Measurements from ENCODE around the gene PNLDC1.

Gene PNLDC1, protein sequence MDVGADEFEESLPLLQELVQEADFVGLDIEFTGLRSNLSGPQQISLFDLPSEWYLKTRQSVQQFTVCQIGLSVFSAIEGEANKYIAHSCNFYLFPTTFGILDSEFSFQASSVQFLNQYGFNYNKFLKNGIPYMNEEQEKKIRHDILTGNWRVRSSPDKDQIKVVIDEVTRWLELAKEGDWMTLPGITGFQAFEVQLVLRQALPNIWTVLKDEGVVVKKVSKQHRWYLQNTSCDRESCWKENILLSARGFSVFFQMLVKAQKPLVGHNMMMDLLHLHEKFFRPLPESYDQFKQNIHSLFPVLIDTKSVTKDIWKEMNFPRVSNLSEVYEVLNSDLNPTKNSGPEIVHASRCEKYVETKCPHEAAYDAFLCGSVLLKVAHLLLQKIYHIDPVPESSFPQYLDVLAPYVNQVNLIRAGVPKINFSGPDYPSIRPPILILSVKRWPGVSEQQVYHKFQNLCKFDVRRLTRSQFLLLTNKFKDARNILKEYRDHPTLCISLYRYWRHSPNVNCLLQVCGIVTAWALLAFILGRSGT

GRCh38 chr6:159800141-159800865 is at the start of gene PNLDC1:
Gene PNLDC1, plus strand, starts transcription at chr6:159800276. Its CDS starts 32 bp downstream, at chr6:159800308.
- no peak for DNase-seq

DNA sequence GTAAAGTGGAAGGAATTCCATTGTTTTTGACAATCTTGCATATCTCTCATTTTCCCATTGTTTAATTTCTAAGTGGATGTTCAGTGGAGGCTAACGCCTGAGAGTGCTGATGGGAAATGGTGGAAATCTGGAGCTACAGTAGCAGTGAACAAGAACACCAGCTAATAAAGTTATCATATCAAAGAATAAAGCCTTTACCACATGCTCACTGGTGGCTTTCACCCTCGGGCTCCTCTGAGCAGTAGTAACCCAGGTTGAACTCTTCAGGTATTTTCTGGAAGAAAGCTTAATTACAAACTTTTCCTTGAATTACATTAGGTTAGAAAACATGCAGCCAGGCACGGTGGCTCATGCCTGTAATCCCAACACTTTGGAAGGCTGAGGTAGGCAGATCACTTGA is 48.6 kb upstream of the PNLDC1 start:
- no peak for DNase-seq

GRCh38 chr6:159753081-159753872 is 46.8 kb upstream of the PNLDC1 start:
- DNase-seq, result no peak

DNA sequence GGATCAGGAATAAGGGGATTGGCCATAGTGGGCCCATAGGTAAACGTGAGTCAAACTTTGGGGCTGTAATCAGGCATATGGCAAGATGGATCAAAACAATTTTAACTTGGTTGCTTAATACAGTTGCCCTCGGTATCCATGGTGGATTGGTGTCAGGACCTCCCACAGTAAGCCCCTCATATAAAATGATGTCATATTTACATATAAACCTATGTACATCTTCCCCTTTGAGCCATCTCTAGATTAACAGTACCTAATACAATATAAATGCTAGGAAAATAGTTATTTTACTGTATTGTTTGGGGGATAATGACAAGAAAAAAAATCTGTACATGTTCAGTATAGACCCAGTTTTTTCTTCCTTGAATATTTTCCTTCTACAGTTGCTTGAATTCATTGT is 45.7 kb upstream of the PNLDC1 start:
- no peak for DNase-seq

GRCh38 chr6:159754959-159755914 is 44.8 kb upstream of the PNLDC1 start:
- no peak for DNase-seq

- no peak for DNase-seq
Observed at GRCh38 chr6:159756508-159756907, 43.6 kb upstream of the PNLDC1 start.

- DNase-seq, result no peak
Observed at GRCh38 chr6:159758031-159759001, 41.8 kb upstream of the PNLDC1 start.

DNA sequence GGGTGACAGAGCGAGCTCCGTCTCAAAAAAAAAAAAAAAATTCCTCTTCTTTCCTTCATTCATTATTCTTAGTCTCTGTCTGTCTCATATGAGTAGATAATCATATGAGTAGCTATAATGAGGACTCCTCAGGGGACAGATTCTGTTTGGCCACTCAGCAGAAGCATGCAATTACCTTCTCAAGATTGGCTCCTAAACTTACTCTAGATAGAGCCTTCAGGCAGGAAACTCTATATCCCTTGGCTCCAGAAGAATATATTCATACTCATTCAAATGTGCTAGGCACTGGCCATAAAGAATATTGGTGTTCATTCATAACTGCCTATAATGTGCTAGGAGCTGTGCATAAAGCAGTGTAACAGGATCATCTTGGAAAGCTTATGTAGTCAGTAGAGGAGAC is 40.4 kb upstream of the PNLDC1 start:
- DNase-seq, result no peak

DNA sequence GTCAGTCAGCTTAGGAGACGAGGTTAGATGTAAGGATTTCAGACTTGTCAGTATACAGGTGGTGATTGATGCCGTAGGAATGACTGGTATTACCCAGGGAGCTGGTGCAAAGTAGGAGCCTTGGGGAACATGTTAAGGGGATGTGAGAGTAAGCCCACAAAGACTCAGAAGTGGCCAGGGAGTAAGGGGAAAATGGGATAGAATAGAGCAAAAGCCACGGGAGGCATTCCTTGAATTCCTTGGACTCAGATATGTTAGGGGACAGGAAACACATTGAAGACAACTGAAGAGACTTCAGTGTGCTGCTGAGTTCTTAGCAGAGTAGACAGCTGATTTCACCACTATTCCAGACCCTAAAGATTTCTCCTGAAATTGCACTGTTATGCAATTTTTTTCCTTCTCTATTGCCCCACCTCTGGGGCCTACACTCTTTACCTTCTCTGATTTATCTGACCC is 39.4 kb upstream of the PNLDC1 start:
- DNase-seq, result no peak

DNA sequence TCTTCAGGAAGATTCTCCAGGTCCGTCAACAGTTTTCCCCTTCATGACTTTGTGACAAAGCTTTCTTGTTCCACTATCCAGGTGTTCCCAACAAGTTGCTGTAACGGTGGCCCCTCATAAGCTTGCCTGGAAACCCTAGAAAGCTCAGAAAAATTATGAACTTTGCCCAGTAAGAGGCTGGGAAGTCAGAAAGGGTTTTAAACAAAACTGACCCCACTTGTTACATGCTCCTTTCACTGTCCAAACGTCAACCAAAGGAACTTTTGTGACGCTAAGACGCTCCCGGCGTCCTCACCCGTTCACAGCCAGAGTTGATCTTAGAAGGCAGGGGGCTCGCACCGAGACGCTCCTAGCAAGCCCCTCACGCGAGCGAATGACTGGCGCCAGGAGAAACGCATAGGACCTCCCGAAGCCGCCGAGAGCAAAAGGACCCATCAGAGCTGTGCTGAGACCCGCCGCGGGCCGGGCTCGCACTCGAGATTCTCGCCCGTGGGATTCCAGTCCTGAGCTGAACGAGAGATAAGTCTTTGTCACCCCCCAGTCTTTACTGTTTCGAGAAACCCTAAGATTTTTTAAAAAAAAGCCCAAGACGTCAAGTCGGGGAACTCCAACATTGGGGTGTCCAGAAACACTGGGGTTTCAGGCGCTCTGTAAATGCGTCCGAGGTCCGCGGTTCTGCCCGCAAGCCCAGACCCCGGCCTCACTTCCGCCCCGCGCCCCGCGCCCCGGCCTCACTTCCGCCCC is 38.8 kb upstream of the PNLDC1 start:
- DNase-seq, result no peak

- DNase-seq, result peak; percentile 89
Observed at GRCh38 chr6:159761873-159762680, 38.0 kb upstream of the PNLDC1 start, which contains the start of gene ACAT2. Gene ACAT2, plus strand, starts transcription at chr6:159762045. Its CDS starts 43 bp downstream, at chr6:159762088.

DNA sequence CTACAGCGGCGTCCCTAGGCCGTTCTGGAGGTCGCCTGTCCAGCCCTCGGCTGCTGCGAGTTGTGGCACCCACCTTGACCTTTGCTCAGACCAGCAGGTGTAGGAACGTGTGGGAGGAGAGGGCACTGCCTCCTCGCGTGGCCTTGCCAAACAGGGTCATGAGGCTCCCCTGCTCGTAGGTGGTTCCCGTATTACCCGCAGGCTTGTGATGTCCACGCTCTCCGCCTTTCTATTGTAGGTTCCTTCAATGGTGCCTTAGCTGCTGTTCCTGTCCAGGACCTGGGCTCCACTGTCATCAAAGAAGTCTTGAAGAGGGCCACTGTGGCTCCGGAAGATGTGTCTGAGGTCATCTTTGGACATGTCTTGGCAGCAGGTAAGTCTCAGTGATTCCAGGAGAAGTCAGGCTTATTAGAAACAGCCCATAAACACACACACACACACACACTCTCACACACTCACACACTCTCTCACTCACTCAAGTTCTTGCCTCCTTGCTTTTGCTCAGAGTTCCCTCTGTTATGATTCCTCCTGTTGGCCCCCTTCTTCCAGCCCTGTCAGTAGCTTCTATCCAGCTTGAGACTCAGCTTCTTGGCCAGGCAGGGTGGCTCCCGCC is 37.3 kb upstream of the PNLDC1 start:
- no peak for DNase-seq

DNA sequence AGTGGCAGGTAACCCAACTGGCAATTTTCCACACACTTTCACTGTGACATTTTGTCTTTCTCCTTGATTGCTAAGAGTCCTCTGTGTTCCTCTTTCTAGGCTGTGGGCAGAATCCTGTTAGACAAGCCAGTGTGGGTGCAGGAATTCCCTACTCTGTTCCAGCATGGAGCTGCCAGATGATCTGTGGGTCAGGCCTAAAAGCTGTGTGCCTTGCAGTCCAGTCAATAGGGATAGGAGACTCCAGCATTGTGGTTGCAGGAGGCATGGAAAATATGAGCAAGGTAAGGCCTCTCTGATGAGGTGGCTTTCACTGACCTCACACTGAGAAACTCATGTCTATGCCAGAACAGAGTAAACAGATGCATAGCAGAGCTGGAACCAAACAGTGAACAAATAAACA is 33.2 kb upstream of the PNLDC1 start:
- no peak for DNase-seq

DNA sequence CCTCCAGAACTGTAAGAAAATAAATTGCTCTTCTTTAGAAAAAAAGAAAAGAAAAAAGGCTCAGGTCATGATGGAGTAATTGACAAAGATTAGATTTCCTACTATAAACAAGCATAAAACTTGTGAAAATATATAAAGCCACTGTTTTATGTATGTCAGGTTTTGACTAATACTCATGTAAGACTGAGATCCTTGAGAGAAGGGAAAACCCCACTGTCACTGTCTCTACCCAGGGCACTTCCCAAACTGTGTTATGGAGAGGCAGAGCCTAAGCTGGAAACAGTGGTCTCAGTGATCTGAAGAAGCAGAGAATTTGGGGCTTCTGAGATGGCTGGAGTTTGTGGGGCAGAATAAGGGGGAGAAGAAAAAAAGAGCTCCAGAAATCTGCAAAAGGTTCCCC is 30.6 kb upstream of the PNLDC1 start:
- DNase-seq, result no peak

GRCh38 chr6:159772196-159772595 is 27.9 kb upstream of the PNLDC1 start:
- no peak for DNase-seq

GRCh38 chr6:159777240-159777904 is 22.7 kb upstream of the PNLDC1 start:
- DNase-seq, result no peak

DNA sequence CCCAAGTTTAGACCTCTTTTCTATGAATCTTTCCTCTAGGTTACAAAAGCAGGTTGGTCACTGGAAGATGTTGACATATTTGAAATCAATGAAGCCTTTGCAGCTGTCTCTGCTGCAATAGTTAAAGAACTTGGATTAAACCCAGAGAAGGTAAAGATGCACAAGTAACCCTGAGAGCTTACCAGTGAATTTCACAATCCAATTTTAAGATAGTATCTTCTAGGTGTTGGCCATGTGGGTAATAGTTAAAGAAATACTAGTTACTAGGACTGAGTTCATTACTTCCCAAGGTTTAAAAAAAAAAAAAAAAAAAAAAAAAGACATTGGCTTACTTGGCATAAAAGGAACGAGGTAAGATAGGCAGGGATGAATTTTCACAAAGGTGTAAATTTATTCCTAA is 21.9 kb upstream of the PNLDC1 start:
- DNase-seq, result no peak

Data from activated T-cell treated with anti-CD3 and anti-CD28 coated beads, Interleukin-2, amount 50 U/mL, for 1 hour (primary cell).